ENCODE results near the gene SF1. TPM values are rescaled to one million over a fixed set of nuclear protein-coding genes. Genes with fewer than 3 reads are reported as not detected.

SF1 gene
- total and polyA plus RNA-seq, 2 of the 4 experiments (the other 2 are of a cell fraction), result 56.8 to 88.0 TPM

GRCh38 chr11:64759131-64759721 is 19.1 kb downstream of the SF1 start:
- Histone ChIP-seq H3K4me2 (ENCODE audit: low read depth, low read length) (no peak overlapping the region), H3K9ac (ENCODE audit: low read depth, low read length) (no peak overlapping the region), H4K20me1 (ENCODE audit: insufficient read depth, low read length) (peaks cover 26% of the 10 kb centered on the region), H3K9me1 (ENCODE audit: insufficient read depth, low read length) (peaks cover 14% of the 10 kb centered on the region; the same call in 1 of the 2 replicates), H3K9me3 (ENCODE audit: control insufficient read depth, insufficient read depth, low read length) (no peaks in the 10 kb centered on the region), H2BK20ac (ENCODE audit: low read depth, low read length) (no peak overlapping the region), H3K4me1 (ENCODE audit: control insufficient read depth, insufficient read depth, low read length) (peaks cover 17% of the 10 kb centered on the region), H2AFZ (replicated peaks; ENCODE audit: low read length, poor library complexity) (no peak overlapping the region), H3K4ac (ENCODE audit: low read depth, low read length) (no peak overlapping the region), H4K91ac (ENCODE audit: insufficient read depth, low read depth, low read length) (no peak overlapping the region), H2BK120ac (ENCODE audit: low read depth, low read length) (no peak overlapping the region), H3K23ac (ENCODE audit: low read depth, low read length) (no peak overlapping the region), H2BK5ac (ENCODE audit: low read depth, low read length, poor library complexity, severe bottlenecking) (no peak overlapping the region), H3K27me3 (ENCODE audit: control insufficient read depth, insufficient read depth, low read length) (no peaks in the 10 kb centered on the region), H4K5ac (ENCODE audit: low read depth, low read length) (no peak overlapping the region), H3K36me3 (ENCODE audit: control insufficient read depth, insufficient read depth, low read length) (peaks cover 23% of the 10 kb centered on the region), H3K14ac (replicated peaks; ENCODE audit: low read depth, low read length) (no peak overlapping the region), H4K8ac (ENCODE audit: low read depth in 2 of 2, low read length in 2 of 2) (no peak overlapping the region), H3K18ac (ENCODE audit: low read depth, low read length) (no peak overlapping the region), H2AK9ac (replicated peaks; ENCODE audit: low read depth, low read length, poor library complexity) (no peak overlapping the region), H3K56ac (ENCODE audit: extremely low read depth, insufficient read depth, low read length) (no peak overlapping the region), H3K4me3 (ENCODE audit: insufficient read depth, low read depth, low read length) (no peak overlapping the region), H2BK15ac (ENCODE audit: low read depth, low read length) (no peak overlapping the region), H3K27ac (ENCODE audit: insufficient read depth, low read length) (no peak overlapping the region), H2AK5ac (ENCODE audit: low read depth, low read length) (no peak overlapping the region), H3K79me1 (ENCODE audit: low read depth in 1 of 2, low read length in 2 of 2) (peaks cover 9 to 25% of the 10 kb centered on the region in 2 experiments; a peak in 3 of 4 replicates)
- intact Hi-C loops (cut with micrococcal nuclease), result no loop called here
- ChIA-PET POLR2A (ENCODE audit: unreplicated experiment) (no interaction called here), CTCF (no interaction called here)
- dilution Hi-C loops (cut with HindIII; ENCODE audit: low sequenced_read_pairs, unreplicated experiment), result no loop called here
- in situ Hi-C loops (cut with MboI; ENCODE audit: low sequenced_read_pairs), result no loop called here
- DNase-seq, result no peak
- no TSS peak for BruUV-seq (replicated peaks)
- TF ChIP-seq BHLHE40 (IDR thresholded peaks at IDR 0.05; ENCODE audit: low read depth, low read length) (no peak), MAFK (IDR thresholded peaks at IDR 0.05; ENCODE audit: low read depth, low read length) (no peak), SMC3 (IDR thresholded peaks at IDR 0.05; ENCODE audit: low read depth, low read length) (no peak), CTCF (conservative IDR thresholded peaks at IDR 0.05; ENCODE audit: low read depth, low read length) (no peak), USF2 (IDR thresholded peaks at IDR 0.05; ENCODE audit: low read depth, low read length) (no peak), FOS (IDR thresholded peaks at IDR 0.05; ENCODE audit: low read depth, low read length) (no peak), NFE2L2 (IDR thresholded peaks at IDR 0.05; ENCODE audit: low read depth, low read length) (no peak), RCOR1 (IDR thresholded peaks at IDR 0.05; ENCODE audit: insufficient replicate concordance, low read length) (no peak), CEBPB (IDR thresholded peaks at IDR 0.05; ENCODE audit: low read depth, low read length) (no peak), MXI1 (IDR thresholded peaks at IDR 0.05; ENCODE audit: borderline replicate concordance, low read depth, low read length) (no peak), MAZ (IDR thresholded peaks at IDR 0.05; ENCODE audit: borderline replicate concordance, low read depth, low read length) (no peak)
- ATAC-seq (ENCODE audit: low read depth), result no peak
- WGBS, 2 experiments (ENCODE audit: extremely low coverage in 2 of 2, insufficient read length in 1 of 2), result 30% methylated on average over 5 of the region's 21 CpGs; no CpG with 5 or more reads in 1 of the 2 experiments
